22Rv1 (cell line): ENCODE data around the gene SPINK1.
"Not testable (repeated sequence)": the region's sequence is repeated elsewhere in the genome, so short reads cannot be mapped to it uniquely, and the experiment has no call there.

ENCODE experiments used
- H3K27ac ChIP-seq: fragments of 450-650 bp; 2 replicates; pipeline ENCODE4 v1.5.1; 2017
- ZFX ChIP-seq: fragments of 450-650 bp; IDR thresholded peaks from 2 replicates; pipeline ENCODE4 v1.6.1; 2017; ENCODE audit warnings: antibody characterized with exemption, borderline replicate concordance
- TF ChIP-seq, protein P1 (sequence below): fragments of 450-650 bp; IDR thresholded peaks from 2 replicates; pipeline ENCODE4 v1.5.1; 2017; ENCODE audit warnings: mild to moderate bottlenecking

SPINK1 gene

DNA sequence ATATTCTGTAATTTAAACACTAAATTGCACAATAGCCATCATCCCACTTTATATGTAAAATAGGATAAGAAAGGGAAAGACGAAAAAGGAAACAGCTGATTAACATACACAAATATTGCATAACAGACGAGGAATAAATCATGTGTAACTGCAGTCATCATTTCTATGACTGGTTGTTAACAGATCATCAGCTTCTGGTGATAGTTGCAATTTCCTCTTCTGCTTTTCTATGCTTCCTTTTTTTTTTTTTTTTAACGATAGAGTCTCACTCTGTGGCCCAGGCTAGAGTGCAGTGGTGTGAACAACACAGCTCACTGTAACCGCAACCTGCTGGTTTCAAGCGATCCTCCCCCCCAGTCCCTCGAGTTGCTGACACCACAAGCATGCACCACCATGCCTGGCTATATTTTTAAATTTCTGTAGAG is 26.4 kb downstream of the SPINK1 start:
- TF ChIP-seq ZFX, result no peak
- TF ChIP-seq, protein P1, sequence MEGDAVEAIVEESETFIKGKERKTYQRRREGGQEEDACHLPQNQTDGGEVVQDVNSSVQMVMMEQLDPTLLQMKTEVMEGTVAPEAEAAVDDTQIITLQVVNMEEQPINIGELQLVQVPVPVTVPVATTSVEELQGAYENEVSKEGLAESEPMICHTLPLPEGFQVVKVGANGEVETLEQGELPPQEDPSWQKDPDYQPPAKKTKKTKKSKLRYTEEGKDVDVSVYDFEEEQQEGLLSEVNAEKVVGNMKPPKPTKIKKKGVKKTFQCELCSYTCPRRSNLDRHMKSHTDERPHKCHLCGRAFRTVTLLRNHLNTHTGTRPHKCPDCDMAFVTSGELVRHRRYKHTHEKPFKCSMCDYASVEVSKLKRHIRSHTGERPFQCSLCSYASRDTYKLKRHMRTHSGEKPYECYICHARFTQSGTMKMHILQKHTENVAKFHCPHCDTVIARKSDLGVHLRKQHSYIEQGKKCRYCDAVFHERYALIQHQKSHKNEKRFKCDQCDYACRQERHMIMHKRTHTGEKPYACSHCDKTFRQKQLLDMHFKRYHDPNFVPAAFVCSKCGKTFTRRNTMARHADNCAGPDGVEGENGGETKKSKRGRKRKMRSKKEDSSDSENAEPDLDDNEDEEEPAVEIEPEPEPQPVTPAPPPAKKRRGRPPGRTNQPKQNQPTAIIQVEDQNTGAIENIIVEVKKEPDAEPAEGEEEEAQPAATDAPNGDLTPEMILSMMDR, result no peak
- H3K27ac ChIP-seq, result no peak overlapping the region

DNA sequence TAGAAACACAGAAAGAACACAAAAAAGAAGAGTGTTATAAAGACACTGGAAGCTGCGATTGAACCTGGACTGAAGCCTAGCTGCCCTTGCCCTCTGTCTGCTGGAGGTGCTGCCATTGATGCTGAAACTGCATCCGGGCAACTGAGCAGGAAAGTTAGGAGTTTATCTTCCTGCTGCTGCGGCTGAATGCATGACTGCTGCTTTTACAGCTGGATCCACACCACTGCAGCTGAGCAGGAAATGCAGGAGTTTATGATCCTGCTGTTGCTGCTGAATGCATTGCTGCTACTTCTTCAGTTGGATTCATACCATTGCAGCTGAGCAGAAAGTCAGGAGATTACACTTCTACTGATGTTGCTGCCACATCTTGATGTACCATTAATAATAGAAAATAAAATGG is 27.1 kb downstream of the SPINK1 start:
- no peak overlapping the region for H3K27ac ChIP-seq
- TF ChIP-seq ZFX, result no peak
- TF ChIP-seq, protein P1, result no peak

DNA sequence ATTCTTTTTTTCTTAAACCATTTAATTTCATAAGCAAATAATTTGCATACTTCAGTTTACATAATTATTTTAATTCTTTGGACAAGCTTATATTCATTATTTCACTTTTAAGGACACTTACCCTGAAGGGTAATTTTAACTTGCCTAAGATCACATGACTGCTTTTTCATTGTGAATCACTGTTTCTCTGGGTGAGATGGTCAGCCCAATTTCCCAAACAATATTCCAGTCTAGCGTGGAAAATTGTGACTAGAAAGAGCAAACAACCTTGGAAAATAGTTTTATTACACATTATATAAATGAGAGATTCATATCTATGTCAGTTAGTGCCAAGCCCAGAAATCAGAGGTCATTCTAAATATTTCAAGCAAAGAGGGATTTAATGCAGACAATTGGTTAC is 27.5 kb downstream of the SPINK1 start:
- TF ChIP-seq, protein P1, result no peak
- TF ChIP-seq ZFX, result no peak

DNA sequence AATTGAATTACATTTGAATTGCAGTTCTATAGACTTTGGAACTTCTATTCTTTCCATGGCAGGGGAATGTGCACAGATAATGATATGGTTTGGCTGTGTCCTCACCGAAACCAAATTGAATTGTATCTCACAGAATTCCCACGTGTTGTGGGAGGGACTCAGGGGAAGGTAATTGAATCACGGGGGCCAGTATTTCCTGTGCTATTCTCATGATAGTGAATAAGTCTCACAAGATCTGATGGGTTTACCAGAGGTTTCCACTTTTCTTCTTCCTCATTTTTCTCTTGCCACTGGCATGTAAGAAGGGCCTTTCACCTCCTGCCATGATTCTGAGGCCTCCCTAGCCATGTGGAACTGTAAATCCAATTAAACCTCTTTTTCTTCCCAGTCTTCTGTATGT is 28.3 kb downstream of the SPINK1 start:
- not testable (repeated sequence) for H3K27ac ChIP-seq

More for the DNA sequence above, 27.5 kb downstream of the SPINK1 start:
- no peak overlapping the region for H3K27ac ChIP-seq

DNA sequence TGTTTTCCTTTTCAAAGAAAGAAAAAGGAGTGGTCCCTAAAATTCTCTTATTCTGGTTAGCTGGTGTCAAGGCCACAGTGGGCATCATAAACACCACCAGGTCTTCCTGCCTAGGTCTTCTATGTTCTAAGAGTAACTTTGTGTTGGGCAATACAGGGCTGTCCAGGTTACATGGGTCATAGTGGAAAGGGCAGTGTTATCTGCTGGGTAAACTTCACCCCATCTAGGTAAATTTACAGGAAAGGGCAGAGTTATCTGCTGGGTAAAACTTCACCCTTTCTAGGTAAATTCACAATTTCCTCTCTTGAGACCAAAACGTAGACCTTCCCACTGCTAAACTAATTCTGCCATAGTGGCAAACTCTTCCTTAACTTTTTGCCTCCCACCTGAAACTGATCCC is 30.0 kb downstream of the SPINK1 start:
- no peak overlapping the region for H3K27ac ChIP-seq
- no peak for TF ChIP-seq ZFX
- TF ChIP-seq, protein P1, result no peak

DNA sequence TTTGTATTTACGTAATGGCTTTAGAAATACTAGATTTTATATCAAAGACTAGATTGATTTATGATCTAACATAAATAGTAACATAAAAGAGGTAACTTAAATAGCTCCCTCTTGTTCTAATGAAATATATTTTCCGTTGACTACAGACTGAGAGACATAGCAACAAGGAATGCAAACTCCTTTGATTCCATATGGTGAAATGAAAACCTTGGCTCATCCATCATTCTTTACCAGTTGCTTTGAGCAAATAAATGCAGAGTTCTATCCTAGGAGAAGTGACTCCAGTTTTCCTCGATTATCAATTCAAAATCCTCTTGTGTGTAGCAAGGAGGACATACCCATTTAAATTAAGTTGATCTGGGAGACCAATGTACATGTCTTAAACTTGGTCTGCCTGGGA is 31.0 kb downstream of the SPINK1 start:
- TF ChIP-seq, protein P1, result no peak
- no peak for TF ChIP-seq ZFX
- no peak overlapping the region for H3K27ac ChIP-seq

DNA sequence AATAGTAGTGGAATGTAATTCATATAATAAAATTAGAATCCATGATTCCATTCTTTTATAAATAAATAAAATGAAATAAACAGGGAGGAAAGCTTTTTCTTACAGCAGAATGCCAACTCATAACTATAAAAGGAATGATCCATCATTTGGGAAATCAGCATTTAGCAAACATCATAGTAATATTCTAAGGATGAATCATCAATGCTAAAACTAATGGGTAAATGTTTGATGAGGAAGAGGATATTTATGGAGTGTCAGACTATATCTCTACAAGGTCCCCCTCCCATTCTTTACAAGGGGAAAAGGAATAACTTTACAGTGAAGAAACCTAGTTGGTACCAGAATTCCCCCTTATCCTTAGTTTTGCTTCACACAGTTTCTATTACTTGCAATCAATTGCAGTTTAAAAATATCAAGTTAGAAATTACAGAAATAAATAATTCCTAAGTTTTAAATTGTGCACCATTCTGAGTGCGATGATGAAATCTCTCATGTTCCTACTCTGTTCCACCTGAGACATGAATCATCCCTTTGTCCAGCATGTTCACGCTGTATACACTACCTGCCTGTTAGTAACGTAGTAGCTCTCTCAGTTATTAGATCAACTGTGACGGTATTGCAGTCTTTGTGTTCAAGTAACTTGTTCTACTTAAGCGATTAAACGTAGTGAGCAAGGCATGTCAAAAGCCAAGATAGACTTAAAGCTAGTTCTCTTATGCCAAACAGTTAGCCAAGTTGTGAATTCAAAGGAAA is 34.7 kb downstream of the SPINK1 start:
- TF ChIP-seq ZFX, result no peak
- TF ChIP-seq, protein P1, result no peak
- H3K27ac ChIP-seq, result no peak overlapping the region

DNA sequence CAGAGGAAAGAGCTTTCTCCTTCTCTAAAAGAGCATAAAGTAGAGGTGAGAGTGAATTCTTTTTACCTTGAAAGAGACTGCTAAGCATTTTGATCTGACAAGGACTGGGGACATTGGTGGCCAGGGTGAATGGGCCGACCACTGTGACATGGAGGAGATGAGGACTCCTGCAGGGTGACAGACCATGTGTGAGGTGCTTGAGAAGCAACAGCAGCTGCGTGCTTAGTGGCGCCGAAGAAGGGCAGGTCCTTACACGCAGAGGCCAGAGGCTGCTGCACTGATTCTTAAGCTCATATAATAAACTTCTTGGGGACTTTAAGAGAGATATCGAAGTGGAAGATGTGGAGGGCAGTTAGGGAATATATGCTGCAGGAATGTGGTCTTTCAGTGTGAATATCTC is 40.3 kb downstream of the SPINK1 start:
- no peak for TF ChIP-seq ZFX
- no peak overlapping the region for H3K27ac ChIP-seq
